Chondrocyte (in vitro differentiated cells): ENCODE results near the gene SMARCC1. TPM values are rescaled to one million over a fixed set of nuclear protein-coding genes. Genes with fewer than 3 reads are reported as not detected.

Source experiments
- DNase-seq: peaks from one replicate; pipeline ENCODE4 v3.0.0; 2021; ENCODE audit warnings: mixed read lengths, low spot score
- H3K27ac Mint-ChIP-seq: one replicate; pipeline ENCODE4 v1.8.0; 2021; ENCODE audit warnings: mild to moderate bottlenecking, moderate library complexity, mixed read lengths; ENCODE audit not compliant: unreplicated experiment
- H3K27me3 Mint-ChIP-seq: 2 replicates; pipeline ENCODE4 v1.8.0; 2021; ENCODE audit warnings: low read depth, mixed read lengths
- H3K36me3 Mint-ChIP-seq: 2 replicates; pipeline ENCODE4 v1.8.0; 2021; ENCODE audit warnings: low read depth, mixed read lengths
- H3K4me1 Mint-ChIP-seq: 2 replicates; pipeline ENCODE4 v1.8.0; 2021; ENCODE audit warnings: low read depth, mild to moderate bottlenecking, mixed read lengths
- H3K4me3 Mint-ChIP-seq: one replicate; pipeline ENCODE4 v1.8.0; 2021; ENCODE audit warnings: mild to moderate bottlenecking, moderate library complexity, mixed read lengths; ENCODE audit not compliant: unreplicated experiment
- H3K9me3 Mint-ChIP-seq: 2 replicates; pipeline ENCODE4 v1.8.0; 2021; ENCODE audit warnings: low read depth, mixed read lengths
- CTCF ChIP-seq: fragments of 200-600 bp; sonication (generic); IDR thresholded peaks from 2 replicates; pipeline ENCODE4 v1.5.0; 2021; ENCODE audit warnings: antibody characterized with exemption, mild to moderate bottlenecking, moderate library complexity
- total RNA-seq: library from RNA; stranded (reverse); gene quantifications from 3 replicates; pipeline ENCODE4 v1.2.1, GENCODE V29; 2021

SMARCC1 gene
- total RNA-seq, 1 donor from 2014 or later: 83.5 TPM

- no peak overlapping the region for H3K27ac Mint-ChIP-seq
- H3K36me3 Mint-ChIP-seq: no peaks in the 10 kb centered on the region
- no peak for TF ChIP-seq CTCF
- no peak overlapping the region for H3K4me3 Mint-ChIP-seq
- H3K4me1 Mint-ChIP-seq: no peaks in the 10 kb centered on the region
- peaks cover 6% of the 10 kb centered on the region for H3K9me3 Mint-ChIP-seq
- H3K27me3 Mint-ChIP-seq: no peaks in the 10 kb centered on the region
- no peak for DNase-seq
Measured at GRCh38 chr3:47794544-47794943, 12.9 kb upstream of the SMARCC1 start.

GRCh38 chr3:47792699-47793098 is 11.0 kb upstream of the SMARCC1 start:
- no peak overlapping the region for H3K4me3 Mint-ChIP-seq
- H3K4me1 Mint-ChIP-seq: peaks cover 2% of the 10 kb centered on the region
- DNase-seq: no peak
- no peak for TF ChIP-seq CTCF
- H3K36me3 Mint-ChIP-seq: no peaks in the 10 kb centered on the region
- peaks cover 6% of the 10 kb centered on the region for H3K9me3 Mint-ChIP-seq
- no peaks in the 10 kb centered on the region for H3K27me3 Mint-ChIP-seq
- no peak overlapping the region for H3K27ac Mint-ChIP-seq

GRCh38 chr3:47791193-47791855 is 9.6 kb upstream of the SMARCC1 start:
- H3K4me1 Mint-ChIP-seq: peaks cover 2% of the 10 kb centered on the region

GRCh38 chr3:47783673-47784072 is 2.0 kb upstream of the SMARCC1 start:
- DNase-seq: no peak
- TF ChIP-seq CTCF: no peak
- Mint-ChIP-seq H3K4me3 (no peak overlapping the region), H3K27ac (no peak overlapping the region), H3K4me1 (peaks cover 27% of the 10 kb centered on the region), H3K36me3 (no peaks in the 10 kb centered on the region), H3K27me3 (no peaks in the 10 kb centered on the region), H3K9me3 (no peaks in the 10 kb centered on the region)

More at GRCh38 chr3:47791193-47791855, 9.6 kb upstream of the SMARCC1 start:
- Mint-ChIP-seq H3K36me3 (no peaks in the 10 kb centered on the region), H3K27me3 (no peaks in the 10 kb centered on the region), H3K9me3 (peaks cover 6% of the 10 kb centered on the region), H3K27ac (no peak overlapping the region), H3K4me3 (no peak overlapping the region)
- TF ChIP-seq CTCF: no peak
- no peak for DNase-seq

- TF ChIP-seq CTCF: no peak
- no peaks in the 10 kb centered on the region for H3K36me3 Mint-ChIP-seq
- DNase-seq: peak; percentile 34
- no peaks in the 10 kb centered on the region for H3K27me3 Mint-ChIP-seq
- H3K9me3 Mint-ChIP-seq: no peaks in the 10 kb centered on the region
- H3K27ac Mint-ChIP-seq: peak overlapping the region; percentile 97
- peak overlapping the region; percentile 89 for H3K4me3 Mint-ChIP-seq
- peaks cover 25% of the 10 kb centered on the region for H3K4me1 Mint-ChIP-seq
Measured at GRCh38 chr3:47782446-47783308, 984 bp upstream of the SMARCC1 start.
